DOHH2 (cell line): ENCODE data around the gene CHERP.

Experiments
- H3F3A ChIP-seq: fragments of 200-600 bp; sonication (generic), shearing (Covaris generic); 2 replicates; pipeline ENCODE4 v1.6.0; 2016; ENCODE audit warnings: antibody characterized with exemption, mild to moderate bottlenecking; ENCODE audit not compliant: control insufficient read depth, insufficient read depth
- H3K27ac ChIP-seq: fragments of 200-600 bp; sonication (generic); 2 replicates; pipeline ENCODE4 v1.5.1; 2014; ENCODE audit warnings: low read depth, mild to moderate bottlenecking, low read length, moderate library complexity
- H3K27me3 ChIP-seq: fragments of 200-600 bp; sonication (generic); 2 replicates; pipeline ENCODE4 v1.6.1; 2014; ENCODE audit warnings: mild to moderate bottlenecking, low read length, mixed read lengths; ENCODE audit not compliant: control insufficient read depth
- H3K36me3 ChIP-seq: fragments of 200-600 bp; sonication (generic); 2 replicates; pipeline ENCODE4 v1.6.1; 2014; ENCODE audit warnings: mild to moderate bottlenecking, low read length, moderate library complexity, mixed read lengths; ENCODE audit not compliant: control insufficient read depth
- H3K4me1 ChIP-seq: fragments of 200-600 bp; sonication (generic); 2 replicates; pipeline ENCODE4 v1.6.1; 2014; ENCODE audit warnings: mild to moderate bottlenecking, low read length, mixed read lengths; ENCODE audit not compliant: control insufficient read depth
- H3K4me2 ChIP-seq: fragments of 200-600 bp; sonication (generic); 2 replicates; pipeline ENCODE4 v1.6.0; 2014; ENCODE audit warnings: mild to moderate bottlenecking, low read length, moderate library complexity
- H3K4me3 ChIP-seq: fragments of 200-600 bp; sonication (generic); 2 replicates; pipeline ENCODE4 v1.5.1; 2014; ENCODE audit warnings: mild to moderate bottlenecking, low read length, mixed read lengths
- H3K79me2 ChIP-seq: fragments of 200-600 bp; sonication (generic); 2 replicates; pipeline ENCODE4 v1.6.1; 2014; ENCODE audit warnings: mild to moderate bottlenecking, low read length, mixed read lengths; ENCODE audit not compliant: control insufficient read depth
- H3K9me2 ChIP-seq: fragments of 200-600 bp; sonication (generic); replicated peaks from 2 replicates; pipeline ENCODE4 v1.6.1; 2014; ENCODE audit warnings: mild to moderate bottlenecking, low read length, mixed read lengths; ENCODE audit not compliant: control insufficient read depth
- H3K9me3 ChIP-seq: fragments of 200-600 bp; sonication (generic); 2 replicates; pipeline ENCODE4 v1.6.1; 2014; ENCODE audit warnings: antibody characterized with exemption, low read length, mixed read lengths; ENCODE audit not compliant: control insufficient read depth, insufficient read depth
- H4K20me1 ChIP-seq: fragments of 200-600 bp; sonication (generic); 2 replicates; pipeline ENCODE4 v1.6.0; 2014; ENCODE audit warnings: low read depth, mild to moderate bottlenecking, antibody characterized with exemption, low read length, moderate library complexity; ENCODE audit not compliant: control insufficient read depth, insufficient read depth
- CTCF ChIP-seq: fragments of 200-600 bp; sonication (generic); IDR thresholded peaks from one replicate; pipeline ENCODE4 v1.5.1; 2014; ENCODE audit warnings: antibody characterized with exemption, mild to moderate bottlenecking, low read depth, low read length; ENCODE audit not compliant: poor library complexity, severe bottlenecking
- EZH2phosphoT487 ChIP-seq: fragments of 200-600 bp; sonication (generic); IDR thresholded peaks from 2 replicates; pipeline ENCODE4 v1.6.1; 2017; ENCODE audit warnings: borderline replicate concordance, mild to moderate bottlenecking, antibody characterized with exemption, low read length, moderate library complexity, mixed read lengths

The CHERP gene

GRCh38 chr19:16588824-16589577, 46.8 kb upstream of the CHERP start:
- peaks cover 31% of the 10 kb centered on the region for H4K20me1 ChIP-seq
- H3K27ac ChIP-seq: peak overlapping the region; percentile 96
- H3K4me3 ChIP-seq: peak overlapping the region; percentile 78

GRCh38 chr19:16587833-16588823, 45.9 kb upstream of the CHERP start:
- H3K9me2 ChIP-seq: no peaks in the 10 kb centered on the region
- TF ChIP-seq EZH2phosphoT487 (no peak), CTCF (peak; percentile 25)
- H3K27ac ChIP-seq: peak overlapping the region; percentile 96
- no peaks in the 10 kb centered on the region for H3K27me3 ChIP-seq
- peak overlapping the region; percentile 78 for H3K4me3 ChIP-seq
- H3K79me2 ChIP-seq: peaks cover 95% of the 10 kb centered on the region
- H4K20me1 ChIP-seq: peaks cover 23% of the 10 kb centered on the region
- H3K9me3 ChIP-seq: no peaks in the 10 kb centered on the region
- peaks cover 41% of the 10 kb centered on the region for H3K36me3 ChIP-seq
- peaks cover 97% of the 10 kb centered on the region for H3K4me1 ChIP-seq
- H3K4me2 ChIP-seq: peak overlapping the region; percentile 96
- peaks cover 50% of the 10 kb centered on the region for H3F3A ChIP-seq

More at GRCh38 chr19:16588824-16589577, 46.8 kb upstream of the CHERP start:
- Histone ChIP-seq H3K4me1 (peaks cover 97% of the 10 kb centered on the region), H3K36me3 (peaks cover 45% of the 10 kb centered on the region), H3K4me2 (peak overlapping the region; percentile 96), H3F3A (peaks cover 50% of the 10 kb centered on the region), H3K27me3 (no peaks in the 10 kb centered on the region), H3K79me2 (peaks cover 95% of the 10 kb centered on the region), H3K9me3 (no peaks in the 10 kb centered on the region), H3K9me2 (no peaks in the 10 kb centered on the region)
- no peak for TF ChIP-seq EZH2phosphoT487
- no peak for TF ChIP-seq CTCF

- H3K27me3 ChIP-seq: no peaks in the 10 kb centered on the region
- peak overlapping the region; percentile 96 for H3K27ac ChIP-seq
- no peak for TF ChIP-seq EZH2phosphoT487
- no peak for TF ChIP-seq CTCF
- peaks cover 95% of the 10 kb centered on the region for H3K79me2 ChIP-seq
- H3K9me3 ChIP-seq: no peaks in the 10 kb centered on the region
- H3K36me3 ChIP-seq: peaks cover 36% of the 10 kb centered on the region
- peaks cover 13% of the 10 kb centered on the region; the same call in 1 of the 2 replicates for H4K20me1 ChIP-seq
- peak overlapping the region; percentile 96 for H3K4me2 ChIP-seq
- peaks cover 50% of the 10 kb centered on the region for H3F3A ChIP-seq
- no peaks in the 10 kb centered on the region for H3K9me2 ChIP-seq
- H3K4me1 ChIP-seq: peaks cover 97% of the 10 kb centered on the region
- H3K4me3 ChIP-seq: peak overlapping the region; percentile 78
Measured at GRCh38 chr19:16586991-16587832, 45.0 kb upstream of the CHERP start.
